Right lobe of liver (tissue), 6 donors: ENCODE data around the gene MEAF6. TPM values are rescaled to one million over a fixed set of nuclear protein-coding genes. Genes with fewer than 3 reads are reported as not detected.
A peak's percentile ranks its signal among the peaks of the same experiment; 100 is the strongest.

Experiments
- ATAC-seq, 4 donors: fragments of 200-7000 bp; cut with Tn5 transposase; one replicate each; pipeline ENCODE4 v1.9.1; 2020; ENCODE audit warnings: mild to moderate bottlenecking in 4 of 4, moderate library complexity in 4 of 4
- DNase-seq, 3 donors: peaks; one replicate each; pipeline ENCODE4 v3.0.0-alpha.2; 2020
- H3K27ac ChIP-seq, 3 donors: fragments of 200-600 bp; one replicate each; pipeline ENCODE4 v1.8.0; 2022
- H3K27me3 ChIP-seq, 2 donors: fragments of 200-600 bp; one replicate each; pipeline ENCODE4 v1.8.0; 2022
- H3K36me3 ChIP-seq, 4 donors: fragments of 200-600 bp; sonication (generic) in 1 of 4; one replicate each; pipeline versions ENCODE4 v1.5.1 to v1.8.0; 2017 to 2022; ENCODE audit warnings: control low read depth in 1 of 4
- H3K4me1 ChIP-seq, 4 donors: fragments of 200-600 bp; sonication (generic) in 1 of 4; one replicate each; pipeline versions ENCODE4 v1.5.1 to v1.8.0; 2017 to 2022; ENCODE audit warnings: control low read depth in 1 of 4
- H3K4me3 ChIP-seq, 3 donors: fragments of 200-600 bp; one replicate each; pipeline ENCODE4 v1.8.0; 2022
- H3K9me3 ChIP-seq, 4 donors: fragments of 200-600 bp; sonication (generic) in 1 of 4; one replicate each; pipeline versions ENCODE4 v1.5.1 to v1.8.0; 2017 to 2022; ENCODE audit warnings: control low read depth in 1 of 4
- POLR2A ChIP-seq: fragments of 450-650 bp; IDR thresholded peaks from one replicate; pipeline ENCODE4 v1.6.1; 2017; ENCODE audit warnings: antibody characterized with exemption, mild to moderate bottlenecking
- WGBS: methylation state at CpG from one replicate; pipeline ENCODE4 v1.1.6; 2018; ENCODE audit warnings: low coverage, low lambda C conversion rate; ENCODE audit not compliant: insufficient coverage; ENCODE audit errors: missing lambda C conversion rate; 5-methylcytosine and 5-hydroxymethylcytosine counted together
- intact Hi-C, 2 donors: fragments of 100-400 bp; cut with DNase I; formaldehyde crosslinking; loops; one replicate each; pipeline versions ENCODE4 v1.11.2 to v1.14.1; 2022
- total RNA-seq, 6 experiments: library from RNA; depleted of rRNA in 2 of 6; stranded (reverse); fragments of >200 nt in 2 of 6; fragmentation: NEBNext Ultra II Directional in 3 of 6; extraction: Animal tissue kit (Norgen Biotek cat#: 25700) in 3 of 6; gene quantifications; one replicate each; pipeline versions ENCODE4 v1.1.0 to v1.2.4, GENCODE V29; 2016 to 2023
- TF ChIP-seq, protein P1 (sequence below), 4 donors: fragments of 200-600 bp in 3 of 4; fragments of 450-650 bp in 1 of 4; IDR thresholded peaks; one replicate each; pipeline versions ENCODE4 v1.5.1 to v1.8.0; 2016 to 2022; ENCODE audit warnings: antibody characterized with exemption in 4 of 4, mild to moderate bottlenecking in 2 of 4
- donor health status: DM: no; HTN: yes; CAD: no.
- donor health status: DM: no; HTN: no; CAD: no.
- donor health status: DM: no; HTN: no; CAD: no.
- donor health status: DM: no; HTN: yes; CAD: no.
- donor health status: DM: no; HTN: yes; CAD: no.

Gene MEAF6
- total RNA-seq, 6 experiments from 2014 or later = 12.9 to 55.9 (median 32.8) TPM

DNA sequence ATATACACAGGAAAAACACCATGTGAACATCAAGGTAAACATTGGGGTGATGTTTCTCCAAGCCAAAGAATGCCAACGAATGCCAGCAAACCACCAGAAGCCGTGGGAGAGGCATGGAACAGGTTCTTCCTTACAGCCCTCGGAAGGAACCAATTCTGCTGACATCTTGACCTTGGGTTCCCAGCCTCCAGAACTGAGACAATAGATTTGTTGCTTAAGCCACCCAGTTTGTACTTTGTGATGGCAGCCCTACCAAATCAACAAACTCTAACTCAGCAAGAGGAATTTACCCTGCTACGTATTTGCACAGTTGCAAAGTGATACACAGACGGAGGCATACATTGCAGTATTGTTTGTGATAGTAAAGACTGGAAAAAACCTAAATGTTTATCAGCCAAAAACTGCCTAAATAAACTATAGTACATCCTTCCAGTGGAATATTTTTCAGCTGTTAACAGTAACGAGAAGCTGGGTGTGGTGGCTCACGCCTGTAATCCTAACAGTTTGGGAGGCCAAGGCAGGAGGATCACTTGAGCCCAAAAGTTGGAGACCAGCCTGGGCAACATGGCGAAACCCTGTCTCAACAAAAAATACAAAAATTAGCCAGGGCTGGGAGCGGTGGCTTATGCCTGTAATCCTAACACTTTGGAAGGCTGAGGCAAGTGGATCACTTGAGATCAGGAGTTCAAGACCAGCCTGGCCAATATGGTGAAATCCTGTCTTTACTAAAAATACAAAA lies 52.7 kb downstream of the MEAF6 start:
- intact Hi-C loops = no loop called here

DNA sequence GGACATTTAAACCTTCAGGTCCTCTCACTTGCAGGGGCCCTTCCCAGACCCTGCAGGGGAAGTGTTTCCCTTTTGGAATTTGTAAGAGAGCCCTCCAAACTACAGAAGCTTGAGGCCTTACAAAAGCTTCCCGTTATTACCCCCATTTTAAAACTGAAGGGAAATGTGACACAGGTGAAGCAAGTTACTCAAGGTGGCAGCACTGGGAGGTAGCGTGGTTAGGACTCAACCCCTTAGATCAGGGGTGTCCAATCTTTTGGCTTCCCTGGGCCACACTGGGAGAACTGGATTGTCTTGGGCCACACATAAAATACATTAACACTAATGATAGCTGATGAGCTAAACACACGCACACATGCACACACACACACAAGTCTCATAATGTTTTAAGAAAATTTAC lies 56.0 kb downstream of the MEAF6 start:
- Histone ChIP-seq H3K27ac (no peak overlapping the region), H3K4me3 (no peak overlapping the region), H3K27me3 (no peaks in the 10 kb centered on the region), H3K36me3 (no peaks in the 10 kb centered on the region), H3K9me3 (no peaks in the 10 kb centered on the region), H3K4me1 (peaks cover 0 to under 1% (median 0%) of the 10 kb centered on the region in 4 donors)
- 77% methylated on average over 3 of the region's 3 CpGs for WGBS
- no peak for ATAC-seq
- TF ChIP-seq, protein P1, sequence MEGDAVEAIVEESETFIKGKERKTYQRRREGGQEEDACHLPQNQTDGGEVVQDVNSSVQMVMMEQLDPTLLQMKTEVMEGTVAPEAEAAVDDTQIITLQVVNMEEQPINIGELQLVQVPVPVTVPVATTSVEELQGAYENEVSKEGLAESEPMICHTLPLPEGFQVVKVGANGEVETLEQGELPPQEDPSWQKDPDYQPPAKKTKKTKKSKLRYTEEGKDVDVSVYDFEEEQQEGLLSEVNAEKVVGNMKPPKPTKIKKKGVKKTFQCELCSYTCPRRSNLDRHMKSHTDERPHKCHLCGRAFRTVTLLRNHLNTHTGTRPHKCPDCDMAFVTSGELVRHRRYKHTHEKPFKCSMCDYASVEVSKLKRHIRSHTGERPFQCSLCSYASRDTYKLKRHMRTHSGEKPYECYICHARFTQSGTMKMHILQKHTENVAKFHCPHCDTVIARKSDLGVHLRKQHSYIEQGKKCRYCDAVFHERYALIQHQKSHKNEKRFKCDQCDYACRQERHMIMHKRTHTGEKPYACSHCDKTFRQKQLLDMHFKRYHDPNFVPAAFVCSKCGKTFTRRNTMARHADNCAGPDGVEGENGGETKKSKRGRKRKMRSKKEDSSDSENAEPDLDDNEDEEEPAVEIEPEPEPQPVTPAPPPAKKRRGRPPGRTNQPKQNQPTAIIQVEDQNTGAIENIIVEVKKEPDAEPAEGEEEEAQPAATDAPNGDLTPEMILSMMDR (IDR thresholded peaks at IDR 0.05) = no peak
- TF ChIP-seq POLR2A = no peak
- no peak for DNase-seq
- intact Hi-C loops = loop anchor here (10.0 kb wide), 1 partner anchor 226 kb away; no protein-coding TSS in a partner anchor

More for the DNA sequence above, 52.7 kb downstream of the MEAF6 start:
- no peak overlapping the region for H3K4me3 ChIP-seq
- H3K27me3 ChIP-seq = no peaks in the 10 kb centered on the region
- no peak for ATAC-seq
- H3K9me3 ChIP-seq = no peaks in the 10 kb centered on the region
- no peaks in the 10 kb centered on the region for H3K36me3 ChIP-seq
- peaks cover 0 to 26% (median 3%) of the 10 kb centered on the region in 4 donors for H3K4me1 ChIP-seq
- DNase-seq = no peak
- 71% methylated on average over 7 of the region's 9 CpGs for WGBS
- no peak for TF ChIP-seq POLR2A
- TF ChIP-seq, protein P1 (IDR thresholded peaks at IDR 0.05) = no peak
- H3K27ac ChIP-seq = no peak overlapping the region

DNA sequence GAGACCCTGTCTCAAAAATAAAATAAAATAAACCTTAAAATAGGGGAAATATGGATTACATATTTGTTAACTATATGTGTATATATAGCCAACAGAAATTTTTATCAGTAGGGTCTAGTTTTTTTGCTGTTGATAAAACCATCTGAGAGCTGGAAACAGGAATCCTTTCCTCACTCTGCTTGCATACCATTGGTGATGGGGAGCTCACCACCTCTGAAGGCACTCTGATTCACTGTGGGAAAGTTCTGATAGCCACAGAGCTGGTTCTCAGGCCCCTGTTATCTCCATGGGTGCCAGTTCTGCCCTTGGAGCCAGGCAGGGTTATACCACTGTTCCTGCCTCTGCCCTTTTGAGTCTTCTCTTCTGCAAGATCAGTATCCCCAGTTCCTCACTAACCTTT lies 58.0 kb downstream of the MEAF6 start:
- no peaks in the 10 kb centered on the region for H3K27me3 ChIP-seq
- ATAC-seq (no peak), DNase-seq (no peak)
- no peak overlapping the region for H3K27ac ChIP-seq
- no peak for TF ChIP-seq POLR2A
- TF ChIP-seq, protein P1 (IDR thresholded peaks at IDR 0.05) = no peak
- no peaks in the 10 kb centered on the region for H3K9me3 ChIP-seq
- intact Hi-C loops = loop anchor here (10.0 kb wide), 1 partner anchor 228 kb away; no protein-coding TSS in a partner anchor
- no peaks in the 10 kb centered on the region for H3K36me3 ChIP-seq
- no peaks in the 10 kb centered on the region for H3K4me1 ChIP-seq
- no peak overlapping the region for H3K4me3 ChIP-seq

DNA sequence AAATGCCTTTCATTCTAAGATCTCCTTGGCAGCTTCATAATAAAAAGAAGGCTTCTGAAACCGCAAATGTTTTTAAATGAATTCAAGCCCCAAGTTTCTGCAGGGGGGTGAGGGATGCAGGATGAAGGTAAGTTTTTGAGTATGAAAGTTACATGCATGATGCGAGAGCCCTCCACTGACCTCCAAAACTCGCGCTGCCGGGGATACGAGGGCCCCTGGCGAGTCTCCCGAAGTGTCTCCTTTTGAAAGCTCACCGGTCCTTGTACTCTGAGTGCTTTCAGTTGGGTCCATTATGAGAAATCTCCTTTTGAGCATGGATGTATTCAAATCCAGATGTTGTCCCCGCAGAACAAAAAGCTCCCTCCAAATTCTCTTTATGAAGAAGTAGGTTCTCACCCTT lies 59.0 kb downstream of the MEAF6 start:
- Histone ChIP-seq H3K4me3 (no peak overlapping the region), H3K36me3 (no peaks in the 10 kb centered on the region), H3K4me1 (no peaks in the 10 kb centered on the region), H3K27me3 (no peaks in the 10 kb centered on the region), H3K9me3 (no peaks in the 10 kb centered on the region), H3K27ac (peak overlapping the region in 1 of 3 donors; percentile 9)
- ATAC-seq = no peak
- no peak for TF ChIP-seq POLR2A
- TF ChIP-seq, protein P1 (IDR thresholded peaks at IDR 0.05) = no peak
- no peak for DNase-seq
- WGBS = 100% methylated on average over 2 of the region's 10 CpGs
- intact Hi-C loops = loop anchor here (10.0 kb wide), 1 partner anchor 229 kb away; no protein-coding TSS in a partner anchor
